Kidney epithelial cell (primary cell): Measurements from ENCODE around the gene CCR7. TPM values are rescaled to one million over a fixed set of nuclear protein-coding genes. Genes with fewer than 3 reads are reported as not detected.
"Not testable (repeated sequence)": the region's sequence is repeated elsewhere in the genome, so short reads cannot be mapped to it uniquely, and the experiment has no call there.

Source experiments
- DNase-seq: peaks from one replicate; pipeline ENCODE4 v3.0.0-alpha.2; 2010; ENCODE audit warnings: low read depth
- H3K27me3 ChIP-seq: 2 replicates; pipeline ENCODE4 v1.6.0; 2011; ENCODE audit warnings: low read length; ENCODE audit not compliant: control insufficient read depth, insufficient read depth
- H3K36me3 ChIP-seq: 2 replicates; pipeline ENCODE4 v1.5.1; 2011; ENCODE audit warnings: low read length; ENCODE audit not compliant: control insufficient read depth, insufficient read depth
- H3K4me3 ChIP-seq: 2 replicates; pipeline ENCODE4 v1.5.1; 2011; ENCODE audit warnings: low read depth, mild to moderate bottlenecking, control low read depth, low read length
- CTCF ChIP-seq: IDR thresholded peaks from 2 replicates; pipeline ENCODE4 v1.5.1; 2011; ENCODE audit warnings: mild to moderate bottlenecking, moderate library complexity, low read length, control low read depth, inconsistent platforms; ENCODE audit not compliant: insufficient read depth, poor library complexity, severe bottlenecking
- total RNA-seq: library from RNA; depleted of rRNA; stranded (reverse); fragments of >200 nt; gene quantifications from 2 replicates; pipeline ENCODE4 v1.2.3, GENCODE V29; 2015

CCR7 gene
- total RNA-seq, 1 donor from 2014 or later = not detected

- Histone ChIP-seq H3K4me3 (no peak overlapping the region), H3K27me3 (no peaks in the 10 kb centered on the region), H3K36me3 (no peaks in the 10 kb centered on the region)
- TF ChIP-seq CTCF = no peak
- DNase-seq = peak; percentile 37
These were observed 16.1 kb downstream of the CCR7 start for GRCh38 chr17:40548982-40549685.

GRCh38 chr17:40548491-40548981, 16.7 kb downstream of the CCR7 start:
- Histone ChIP-seq H3K4me3 (no peak overlapping the region), H3K27me3 (no peaks in the 10 kb centered on the region), H3K36me3 (no peaks in the 10 kb centered on the region)
- DNase-seq = no peak
- no peak for TF ChIP-seq CTCF

- no peak for DNase-seq
- no peaks in the 10 kb centered on the region for H3K36me3 ChIP-seq
- no peak for TF ChIP-seq CTCF
- H3K27me3 ChIP-seq = no peaks in the 10 kb centered on the region
- H3K4me3 ChIP-seq = no peak overlapping the region
These were observed 17.3 kb downstream of the CCR7 start for GRCh38 chr17:40547785-40548478.

GRCh38 chr17:40547079-40547784, 18.0 kb downstream of the CCR7 start:
- no peak for DNase-seq
- no peak for TF ChIP-seq CTCF
- H3K4me3 ChIP-seq = no peak overlapping the region
- no peaks in the 10 kb centered on the region for H3K36me3 ChIP-seq
- no peaks in the 10 kb centered on the region for H3K27me3 ChIP-seq

GRCh38 chr17:40546497-40546896, 18.8 kb downstream of the CCR7 start:
- not testable (repeated sequence) for H3K27me3 ChIP-seq, H3K4me3 ChIP-seq, DNase-seq, H3K36me3 ChIP-seq

- TF ChIP-seq CTCF = no peak
- no peaks in the 10 kb centered on the region for H3K27me3 ChIP-seq
- H3K4me3 ChIP-seq = no peak overlapping the region
- no peaks in the 10 kb centered on the region for H3K36me3 ChIP-seq
- no peak for DNase-seq
These were observed 19.6 kb downstream of the CCR7 start for GRCh38 chr17:40545660-40546059.
